B cell (primary cell): ENCODE data around the gene LOC128125822.
A peak's percentile ranks its signal among the peaks of the same experiment; 100 is the strongest.

Experiments used
- EZH2 ChIP-seq: IDR thresholded peaks from 2 replicates; pipeline ENCODE4 v1.6.1; 2012; ENCODE audit warnings: borderline replicate concordance, low read depth, mild to moderate bottlenecking, moderate library complexity, low read length; ENCODE audit not compliant: insufficient read depth, poor library complexity, severe bottlenecking
- TF ChIP-seq, protein P1 (sequence below): fragments of 200-600 bp; IDR thresholded peaks from one replicate; pipeline ENCODE4 v1.8.0; 2022; ENCODE audit warnings: antibody characterized with exemption, mild to moderate bottlenecking

DNA sequence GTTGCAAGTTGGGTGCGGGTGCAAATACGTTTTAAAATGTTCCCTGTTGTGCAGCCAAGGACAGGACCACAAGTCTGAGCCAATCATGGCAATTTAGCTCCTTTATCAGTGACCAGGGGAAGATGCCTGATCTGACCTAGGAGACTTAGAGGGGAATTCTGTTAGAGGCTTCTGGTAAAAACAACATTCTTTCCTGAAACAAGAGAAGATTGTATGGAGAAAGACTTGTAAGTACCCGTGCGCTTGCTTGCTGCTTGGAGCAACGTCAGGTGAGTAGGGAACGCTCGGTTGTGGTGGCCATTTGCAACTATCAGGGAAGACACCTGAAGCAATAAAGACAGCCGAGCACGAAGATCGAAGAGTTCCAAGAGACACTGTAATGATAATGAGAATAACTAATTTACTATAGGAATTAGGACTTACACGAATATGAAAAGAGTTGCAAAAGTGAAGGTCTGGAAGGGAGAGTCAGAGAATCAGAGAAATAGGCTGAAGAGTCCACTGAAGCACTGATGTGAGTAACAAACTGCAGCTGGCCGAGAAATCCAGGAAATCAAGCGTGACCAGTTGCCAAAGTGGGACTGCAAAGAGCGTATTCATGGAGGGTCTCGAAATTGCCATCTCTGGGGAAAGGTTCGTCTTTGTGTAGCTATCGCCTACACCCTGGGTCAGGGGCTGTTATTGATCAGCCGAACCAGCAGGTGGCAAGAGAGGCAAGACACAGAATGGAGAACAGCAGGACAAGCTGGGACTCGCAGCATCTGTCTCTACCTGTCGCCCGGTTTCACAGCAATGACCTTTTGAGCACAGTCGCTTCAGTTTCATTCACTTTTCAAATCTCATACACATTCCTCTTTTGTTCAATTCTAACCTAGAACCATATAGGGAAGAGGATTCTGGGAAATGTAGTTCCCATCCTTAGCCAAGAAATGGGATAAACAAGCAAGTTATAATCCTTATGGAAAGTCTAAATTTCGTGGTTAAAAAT, 26.1 kb downstream of the LOC128125822 start:
- TF ChIP-seq, protein P1, sequence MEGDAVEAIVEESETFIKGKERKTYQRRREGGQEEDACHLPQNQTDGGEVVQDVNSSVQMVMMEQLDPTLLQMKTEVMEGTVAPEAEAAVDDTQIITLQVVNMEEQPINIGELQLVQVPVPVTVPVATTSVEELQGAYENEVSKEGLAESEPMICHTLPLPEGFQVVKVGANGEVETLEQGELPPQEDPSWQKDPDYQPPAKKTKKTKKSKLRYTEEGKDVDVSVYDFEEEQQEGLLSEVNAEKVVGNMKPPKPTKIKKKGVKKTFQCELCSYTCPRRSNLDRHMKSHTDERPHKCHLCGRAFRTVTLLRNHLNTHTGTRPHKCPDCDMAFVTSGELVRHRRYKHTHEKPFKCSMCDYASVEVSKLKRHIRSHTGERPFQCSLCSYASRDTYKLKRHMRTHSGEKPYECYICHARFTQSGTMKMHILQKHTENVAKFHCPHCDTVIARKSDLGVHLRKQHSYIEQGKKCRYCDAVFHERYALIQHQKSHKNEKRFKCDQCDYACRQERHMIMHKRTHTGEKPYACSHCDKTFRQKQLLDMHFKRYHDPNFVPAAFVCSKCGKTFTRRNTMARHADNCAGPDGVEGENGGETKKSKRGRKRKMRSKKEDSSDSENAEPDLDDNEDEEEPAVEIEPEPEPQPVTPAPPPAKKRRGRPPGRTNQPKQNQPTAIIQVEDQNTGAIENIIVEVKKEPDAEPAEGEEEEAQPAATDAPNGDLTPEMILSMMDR, result peak; percentile 88
- no peak for TF ChIP-seq EZH2
